Nephron progenitor cell (in vitro differentiated cells): ENCODE measurements around the gene SPNS1.
A peak's percentile ranks its signal among the peaks of the same experiment; 100 is the strongest.

Source experiments
- DNase-seq: peaks from one replicate; pipeline ENCODE4 v3.0.0; 2021
- H3K27ac Mint-ChIP-seq: 2 replicates; pipeline ENCODE4 v1.8.0; 2021; ENCODE audit warnings: mild to moderate bottlenecking, moderate library complexity, mixed read lengths
- H3K27me3 Mint-ChIP-seq: 2 replicates; pipeline ENCODE4 v1.8.0; 2021; ENCODE audit warnings: mild to moderate bottlenecking, low read depth, mixed read lengths; ENCODE audit not compliant: poor library complexity
- H3K36me3 Mint-ChIP-seq: 2 replicates; pipeline ENCODE4 v1.8.0; 2021; ENCODE audit warnings: low read depth, mixed read lengths
- H3K4me1 Mint-ChIP-seq: 2 replicates; pipeline ENCODE4 v1.8.0; 2021; ENCODE audit warnings: mixed read lengths
- H3K4me3 Mint-ChIP-seq: 2 replicates; pipeline ENCODE4 v1.8.0; 2021; ENCODE audit warnings: mild to moderate bottlenecking, moderate library complexity, mixed read lengths
- H3K9me3 Mint-ChIP-seq: 2 replicates; pipeline ENCODE4 v1.8.0; 2021; ENCODE audit warnings: mild to moderate bottlenecking, moderate library complexity, mixed read lengths
- TF ChIP-seq, protein P1 (sequence below): fragments of 200-600 bp; sonication (generic); IDR thresholded peaks from 2 replicates; pipeline ENCODE4 v1.5.0; 2021; ENCODE audit warnings: antibody characterized with exemption

Gene SPNS1

DNA sequence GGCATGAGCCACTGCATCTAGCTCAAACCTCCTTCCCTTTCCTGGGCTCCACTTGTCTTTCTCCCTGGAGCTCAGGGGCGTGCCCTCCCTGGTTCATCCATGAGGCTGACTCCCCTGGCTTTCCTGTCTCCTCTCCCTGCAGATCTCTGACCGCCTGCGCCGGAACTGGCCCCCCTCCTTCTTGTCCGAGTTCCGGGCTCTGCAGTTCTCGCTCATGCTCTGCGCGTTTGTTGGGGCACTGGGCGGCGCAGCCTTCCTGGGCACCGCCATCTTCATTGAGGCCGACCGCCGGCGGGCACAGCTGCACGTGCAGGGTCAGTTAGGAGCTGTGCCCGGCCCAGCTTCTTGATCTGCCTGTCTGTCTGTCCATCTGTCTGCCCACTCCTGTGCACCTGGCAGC lies 9.1 kb downstream of the SPNS1 start:
- Mint-ChIP-seq H3K36me3 (peaks cover 42% of the 10 kb centered on the region), H3K27me3 (no peaks in the 10 kb centered on the region)
- TF ChIP-seq, protein P1, sequence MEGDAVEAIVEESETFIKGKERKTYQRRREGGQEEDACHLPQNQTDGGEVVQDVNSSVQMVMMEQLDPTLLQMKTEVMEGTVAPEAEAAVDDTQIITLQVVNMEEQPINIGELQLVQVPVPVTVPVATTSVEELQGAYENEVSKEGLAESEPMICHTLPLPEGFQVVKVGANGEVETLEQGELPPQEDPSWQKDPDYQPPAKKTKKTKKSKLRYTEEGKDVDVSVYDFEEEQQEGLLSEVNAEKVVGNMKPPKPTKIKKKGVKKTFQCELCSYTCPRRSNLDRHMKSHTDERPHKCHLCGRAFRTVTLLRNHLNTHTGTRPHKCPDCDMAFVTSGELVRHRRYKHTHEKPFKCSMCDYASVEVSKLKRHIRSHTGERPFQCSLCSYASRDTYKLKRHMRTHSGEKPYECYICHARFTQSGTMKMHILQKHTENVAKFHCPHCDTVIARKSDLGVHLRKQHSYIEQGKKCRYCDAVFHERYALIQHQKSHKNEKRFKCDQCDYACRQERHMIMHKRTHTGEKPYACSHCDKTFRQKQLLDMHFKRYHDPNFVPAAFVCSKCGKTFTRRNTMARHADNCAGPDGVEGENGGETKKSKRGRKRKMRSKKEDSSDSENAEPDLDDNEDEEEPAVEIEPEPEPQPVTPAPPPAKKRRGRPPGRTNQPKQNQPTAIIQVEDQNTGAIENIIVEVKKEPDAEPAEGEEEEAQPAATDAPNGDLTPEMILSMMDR, result no peak

DNA sequence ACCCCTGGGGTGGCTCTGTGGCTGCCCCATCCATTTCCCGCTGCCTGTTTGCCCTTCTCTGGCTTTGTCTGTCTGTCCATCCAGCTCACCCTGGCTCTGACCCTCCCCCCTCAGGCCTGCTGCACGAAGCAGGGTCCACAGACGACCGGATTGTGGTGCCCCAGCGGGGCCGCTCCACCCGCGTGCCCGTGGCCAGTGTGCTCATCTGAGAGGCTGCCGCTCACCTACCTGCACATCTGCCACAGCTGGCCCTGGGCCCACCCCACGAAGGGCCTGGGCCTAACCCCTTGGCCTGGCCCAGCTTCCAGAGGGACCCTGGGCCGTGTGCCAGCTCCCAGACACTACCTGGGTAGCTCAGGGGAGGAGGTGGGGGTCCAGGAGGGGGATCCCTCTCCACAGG lies 9.5 kb downstream of the SPNS1 start:
- Mint-ChIP-seq H3K4me1 (no peaks in the 10 kb centered on the region), H3K27me3 (no peaks in the 10 kb centered on the region), H3K36me3 (peaks cover 41% of the 10 kb centered on the region), H3K27ac (no peak overlapping the region), H3K9me3 (peaks cover 8% of the 10 kb centered on the region), H3K4me3 (no peak overlapping the region)
- DNase-seq, result no peak
- TF ChIP-seq, protein P1, result no peak

More for the DNA sequence above, 9.1 kb downstream of the SPNS1 start:
- Mint-ChIP-seq H3K4me3 (no peak overlapping the region), H3K9me3 (peaks cover 8% of the 10 kb centered on the region), H3K4me1 (no peaks in the 10 kb centered on the region), H3K27ac (no peak overlapping the region)
- no peak for DNase-seq

DNA sequence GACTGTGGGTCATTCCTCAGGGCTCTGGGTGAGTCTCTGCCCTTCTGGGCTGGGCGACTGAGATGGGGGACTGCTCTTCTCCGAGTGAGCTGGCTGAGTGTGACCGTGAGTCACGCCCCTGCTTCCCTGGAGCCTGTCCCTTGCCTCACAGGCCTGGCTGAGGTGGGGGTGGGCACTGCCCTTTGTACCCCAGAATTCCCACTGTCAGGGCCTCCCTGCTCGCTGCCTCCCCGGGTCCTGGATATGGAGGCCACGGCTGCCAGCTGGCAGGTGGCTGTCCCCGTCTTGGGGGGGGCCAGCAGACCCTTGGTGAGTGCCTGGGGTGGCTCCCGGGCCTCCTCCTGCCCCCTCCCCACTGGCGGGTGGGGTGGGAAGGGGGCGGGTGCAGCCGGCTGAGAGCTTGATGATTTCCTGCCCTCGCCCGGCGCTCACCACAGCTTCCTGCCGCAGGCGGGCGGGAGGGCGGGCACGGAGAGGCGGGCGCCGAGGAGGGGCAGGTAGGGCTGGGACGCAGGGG lies 10.1 kb downstream of the SPNS1 start, which contains the start of gene LAT:
TSS of gene LAT (plus strand) at position 434 of the 517 bp plus-strand sequence. CDS start 366 bp downstream, outside the sequence.
- Mint-ChIP-seq H3K27me3 (no peaks in the 10 kb centered on the region), H3K4me1 (no peaks in the 10 kb centered on the region), H3K4me3 (no peak within 1 kb of the TSS), H3K27ac (peak within 1 kb of the TSS; percentile 54), H3K9me3 (peaks cover 8% of the 10 kb centered on the region), H3K36me3 (peaks cover 41% of the 10 kb centered on the region)
- DNase-seq, result no peak
- TF ChIP-seq, protein P1, result no peak

DNA sequence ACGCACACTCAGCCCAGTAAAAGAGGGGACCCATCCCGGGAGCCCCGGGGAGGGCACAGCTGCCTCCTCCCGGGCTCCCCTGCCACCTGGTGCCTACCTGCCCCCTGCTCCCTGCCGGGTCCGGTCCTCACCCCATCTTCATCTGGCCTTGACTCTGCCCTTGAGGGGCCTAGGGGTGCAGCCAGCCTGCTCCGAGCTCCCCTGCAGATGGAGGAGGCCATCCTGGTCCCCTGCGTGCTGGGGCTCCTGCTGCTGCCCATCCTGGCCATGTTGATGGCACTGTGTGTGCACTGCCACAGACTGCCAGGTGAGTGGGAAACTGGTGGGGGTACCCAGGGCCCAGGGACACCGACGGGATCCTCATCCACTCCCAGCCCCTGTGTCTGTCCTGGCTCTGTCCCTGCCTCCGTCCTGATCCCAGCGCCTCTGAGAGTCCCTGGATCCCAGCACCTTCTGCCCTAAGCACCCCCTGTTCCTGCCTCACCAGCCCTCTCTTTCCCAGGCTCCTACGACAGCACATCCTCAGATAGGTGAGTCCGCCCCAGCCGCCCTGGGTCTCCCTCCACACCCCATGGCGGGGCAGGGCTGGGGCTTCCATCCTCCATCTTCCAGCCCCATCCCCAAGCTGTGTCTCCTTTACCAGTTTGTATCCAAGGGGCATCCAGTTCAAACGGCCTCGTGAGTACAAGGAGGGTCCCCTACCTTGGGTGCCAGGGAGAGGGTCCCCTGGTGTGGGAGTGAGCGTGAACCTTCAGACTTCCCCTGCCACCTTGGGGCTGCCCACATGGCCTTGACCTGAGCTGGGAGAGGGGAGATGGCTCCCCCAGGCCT lies 10.8 kb downstream of the SPNS1 start:
- TF ChIP-seq, protein P1, result no peak
- no peak for DNase-seq
- Mint-ChIP-seq H3K4me3 (no peak overlapping the region), H3K27ac (peak overlapping the region; percentile 54), H3K36me3 (peaks cover 41% of the 10 kb centered on the region), H3K4me1 (no peaks in the 10 kb centered on the region), H3K27me3 (no peaks in the 10 kb centered on the region), H3K9me3 (peaks cover 8% of the 10 kb centered on the region)

DNA sequence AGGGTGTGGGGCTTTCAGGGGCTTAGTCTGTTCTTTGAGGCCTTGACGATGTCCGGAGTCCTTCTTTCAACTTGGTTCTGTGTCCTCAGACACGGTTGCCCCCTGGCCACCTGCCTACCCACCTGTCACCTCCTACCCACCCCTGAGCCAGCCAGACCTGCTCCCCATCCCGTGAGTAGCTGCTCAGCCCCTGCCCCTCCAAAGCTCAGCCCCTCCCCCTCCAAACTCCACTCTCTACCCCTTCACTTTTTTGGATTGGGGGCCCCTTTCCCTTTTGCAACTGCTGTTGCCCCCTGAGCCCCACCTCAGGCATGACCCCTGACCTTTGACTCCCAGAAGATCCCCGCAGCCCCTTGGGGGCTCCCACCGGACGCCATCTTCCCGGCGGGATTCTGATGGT lies 11.5 kb downstream of the SPNS1 start:
- peaks cover 8% of the 10 kb centered on the region for H3K9me3 Mint-ChIP-seq
- H3K4me3 Mint-ChIP-seq, result no peak overlapping the region
- TF ChIP-seq, protein P1, result no peak
- H3K4me1 Mint-ChIP-seq, result no peaks in the 10 kb centered on the region
- no peaks in the 10 kb centered on the region for H3K27me3 Mint-ChIP-seq
- no peak for DNase-seq
- peaks cover 37% of the 10 kb centered on the region for H3K36me3 Mint-ChIP-seq
- H3K27ac Mint-ChIP-seq, result no peak overlapping the region
